Upper lobe of left lung (tissue), 6 donors: ENCODE measurements around the gene RAB39B. TPM values are rescaled to one million over a fixed set of nuclear protein-coding genes. Genes with fewer than 3 reads are reported as not detected.

Experiments used
- ATAC-seq, 2 donors: fragments of 200-7000 bp; cut with Tn5 transposase; one replicate each; pipeline ENCODE4 v1.9.1; 2022; ENCODE audit warnings: mild to moderate bottlenecking in 2 of 2, moderate library complexity in 2 of 2; ENCODE audit not compliant: low FRiP score in 2 of 2
- DNase-seq, 2 donors: peaks; one replicate each; pipeline ENCODE4 v3.0.0-alpha.2; 2019 to 2020
- H3K27ac ChIP-seq, 4 donors: fragments of 200-600 bp; sonication (generic); one replicate each; pipeline ENCODE4 v1.5.1; 2016 to 2019
- H3K27me3 ChIP-seq, 4 donors: fragments of 200-600 bp; sonication (generic); one replicate each; pipeline ENCODE4 v1.5.1; 2017 to 2019
- H3K36me3 ChIP-seq, 4 donors: fragments of 200-600 bp; sonication (generic); one replicate each; pipeline ENCODE4 v1.5.1; 2016 to 2019
- H3K4me1 ChIP-seq, 4 donors: fragments of 200-600 bp; sonication (generic); one replicate each; pipeline ENCODE4 v1.5.1; 2018 to 2019
- H3K4me3 ChIP-seq, 4 donors: fragments of 200-600 bp; sonication (generic); one replicate each; pipeline ENCODE4 v1.5.1; 2017 to 2019; ENCODE audit warnings: mild to moderate bottlenecking in 2 of 4, moderate library complexity in 1 of 4
- H3K9me3 ChIP-seq, 4 donors: fragments of 200-600 bp; sonication (generic); one replicate each; pipeline ENCODE4 v1.5.1; 2018 to 2019
- CTCF ChIP-seq, 6 experiments: fragments of 450-650 bp in 4 of 6; fragments of 200-600 bp in 2 of 6; sonication (generic) in 2 of 6; IDR thresholded peaks; one replicate each; pipeline ENCODE4 v1.5.1; 2016 to 2019; ENCODE audit warnings: antibody characterized with exemption in 6 of 6
- EP300 ChIP-seq, 4 donors: sonication (generic); formaldehyde crosslinking; IDR thresholded peaks; one replicate each; pipeline ENCODE4 v1.5.1; 2017; ENCODE audit warnings: antibody characterized with exemption in 4 of 4, control low read depth in 2 of 4
- POLR2A ChIP-seq, 4 donors: fragments of 450-650 bp; IDR thresholded peaks; one replicate each; pipeline ENCODE4 v1.5.1; 2016 to 2017; ENCODE audit warnings: antibody characterized with exemption in 4 of 4, mild to moderate bottlenecking in 2 of 4
- POLR2AphosphoS5 ChIP-seq, 2 donors: sonication (generic); formaldehyde crosslinking; IDR thresholded peaks; one replicate each; pipeline ENCODE4 v1.5.1; 2017; ENCODE audit warnings: antibody characterized with exemption in 2 of 2
- WGBS, 2 donors: methylation state at CpG; one replicate each; pipeline ENCODE4 v1.1.5; 2017 to 2018; 5-methylcytosine and 5-hydroxymethylcytosine counted together
- total RNA-seq, 6 donors: library from RNA; depleted of rRNA in 4 of 6; stranded (reverse); fragments of >200 nt in 4 of 6; gene quantifications; one replicate each; pipeline versions ENCODE4 v1.1.0 to v1.2.1, GENCODE V29; 2016 to 2021
- donor health status: DM: no; HTN: no; CAD: no; lungs with moderate emphysema.
- donor health status: DM: no; HTN: yes; CAD: no; lungs with severe emphysema.

RAB39B gene
- total RNA-seq, 6 donors from 2014 or later = 0.30 to 1.2 (median 0.44) TPM; not detected in 1

DNA sequence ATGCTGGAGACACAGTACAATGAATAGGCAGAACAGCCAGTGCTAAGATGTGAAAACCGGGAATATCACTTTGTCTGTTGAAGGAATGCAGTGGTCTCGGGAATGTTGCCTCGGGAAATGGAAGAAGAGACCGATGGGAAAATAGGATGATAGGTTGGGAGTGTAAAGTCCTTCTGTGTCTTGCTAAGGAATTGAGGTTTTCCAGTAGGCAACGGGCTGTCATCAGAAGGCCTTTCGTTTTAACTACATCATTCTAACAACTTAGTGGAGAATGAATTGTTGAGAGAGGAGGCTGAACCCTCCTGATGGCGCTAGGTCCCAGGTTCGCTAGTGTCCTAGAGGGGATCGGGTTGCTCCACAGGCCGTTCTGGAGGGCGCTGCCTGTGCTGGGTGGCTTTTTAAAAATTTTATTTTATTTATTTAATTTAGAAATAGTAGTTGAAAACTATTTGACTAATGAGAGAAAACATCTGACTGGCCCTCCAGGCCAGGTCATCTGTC lies 47.3 kb downstream of the RAB39B start:
- peaks cover 0 to 5% (median 2%) of the 10 kb centered on the region in 4 donors for H3K4me1 ChIP-seq
- ATAC-seq (no peak), DNase-seq (no peak)
- TF ChIP-seq POLR2AphosphoS5 (IDR thresholded peaks at IDR 0.05) (no peak), CTCF (IDR thresholded peaks at IDR 0.05) (no peak), POLR2A (IDR thresholded peaks at IDR 0.05) (no peak), EP300 (IDR thresholded peaks at IDR 0.05) (no peak)
- H3K36me3 ChIP-seq = peaks cover 0 to 6% (median 0%) of the 10 kb centered on the region in 4 donors
- H3K27ac ChIP-seq = peak overlapping the region; percentile 91 to 94 (median 93)
- peak overlapping the region; percentile 59 to 87 (median 66) for H3K4me3 ChIP-seq
- H3K9me3 ChIP-seq = no peaks in the 10 kb centered on the region
- no peaks in the 10 kb centered on the region for H3K27me3 ChIP-seq
- 18 to 40% methylated on average over 11 of the region's 11 CpGs for WGBS, 2 donors

- TF ChIP-seq POLR2A (IDR thresholded peaks at IDR 0.05) (peak in 1 of 4 donors; percentile 52), CTCF (IDR thresholded peaks at IDR 0.05) (peak; percentile 8 to 43 (median 30)), POLR2AphosphoS5 (IDR thresholded peaks at IDR 0.05) (peak; percentile 23 to 33), EP300 (IDR thresholded peaks at IDR 0.05) (no peak)
- ATAC-seq = peak; percentile 98 to 100
- Histone ChIP-seq H3K4me3 (peak within 1 kb of the TSS; percentile 59 to 87 (median 66)), H3K27me3 (no peaks in the 10 kb centered on the region), H3K9me3 (no peaks in the 10 kb centered on the region), H3K4me1 (peaks cover 0 to 5% (median 2%) of the 10 kb centered on the region in 4 donors), H3K36me3 (peaks cover 0 to 6% (median 0%) of the 10 kb centered on the region in 4 donors), H3K27ac (peak within 1 kb of the TSS; percentile 91 to 94 (median 93))
- peak; percentile 95 for DNase-seq
- WGBS, 2 donors = 0 to 52% methylated on average over 1 to 53 of the region's 53 CpGs
Observed at GRCh38 chrX:155216179-155216939, 47.9 kb downstream of the RAB39B start, which contains the start of gene VBP1. TSS of gene VBP1 (plus strand) at chrX:155216460. CDS start at chrX:155216483, 23 bp downstream.

DNA sequence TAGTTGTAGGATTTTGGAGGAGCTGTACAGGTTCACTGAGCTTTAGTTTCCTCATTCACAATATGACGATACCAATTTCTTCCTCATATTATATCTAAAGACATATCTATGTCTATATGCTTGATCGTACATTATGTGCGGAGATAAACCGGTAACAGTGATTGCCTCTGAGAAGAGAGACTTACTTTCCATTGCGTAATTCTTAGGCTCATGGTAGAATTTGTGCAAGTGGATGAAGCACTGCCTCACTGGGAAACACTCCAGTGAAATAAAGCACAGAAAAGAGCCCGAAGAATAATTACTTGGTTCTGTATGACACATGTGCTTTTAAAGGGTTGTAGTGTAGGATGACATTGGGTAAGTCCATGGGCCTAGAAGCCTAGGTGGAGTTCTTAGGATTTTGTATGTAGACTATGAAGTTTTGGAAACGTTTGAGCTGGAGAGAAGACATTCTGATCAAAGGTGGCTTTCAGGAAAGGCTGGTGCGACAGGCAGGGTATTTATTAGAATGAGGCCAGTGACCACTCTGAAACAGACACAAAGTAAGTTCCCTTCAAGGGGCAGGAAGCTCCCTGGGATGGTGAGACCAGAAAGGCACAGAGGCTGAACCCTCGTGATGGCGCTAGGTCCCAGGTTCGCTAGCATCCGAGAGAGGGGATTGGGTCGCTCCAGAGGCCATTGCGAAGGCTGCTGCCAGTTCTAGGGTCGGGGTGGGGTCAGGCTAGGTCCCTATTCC lies 48.7 kb downstream of the RAB39B start:
- H3K4me1 ChIP-seq = peaks cover 0 to 5% (median 2%) of the 10 kb centered on the region in 4 donors
- H3K9me3 ChIP-seq = no peaks in the 10 kb centered on the region
- H3K4me3 ChIP-seq = peak overlapping the region in 3 of 4 donors; percentile 65 to 87 (median 68)
- H3K36me3 ChIP-seq = peaks cover 0 to 4% (median 0%) of the 10 kb centered on the region in 4 donors
- H3K27ac ChIP-seq = peak overlapping the region; percentile 91 to 94 (median 93)
- TF ChIP-seq EP300 (IDR thresholded peaks at IDR 0.05) = no peak
- no peak for TF ChIP-seq POLR2AphosphoS5 (IDR thresholded peaks at IDR 0.05)
- no peak for TF ChIP-seq POLR2A (IDR thresholded peaks at IDR 0.05)
- TF ChIP-seq CTCF (IDR thresholded peaks at IDR 0.05) = no peak
- ATAC-seq (peak; percentile 54 to 63), DNase-seq (no peak)
- 50 to 64% methylated on average over 8 to 15 of the region's 15 CpGs for WGBS, 2 donors
- no peaks in the 10 kb centered on the region for H3K27me3 ChIP-seq

DNA sequence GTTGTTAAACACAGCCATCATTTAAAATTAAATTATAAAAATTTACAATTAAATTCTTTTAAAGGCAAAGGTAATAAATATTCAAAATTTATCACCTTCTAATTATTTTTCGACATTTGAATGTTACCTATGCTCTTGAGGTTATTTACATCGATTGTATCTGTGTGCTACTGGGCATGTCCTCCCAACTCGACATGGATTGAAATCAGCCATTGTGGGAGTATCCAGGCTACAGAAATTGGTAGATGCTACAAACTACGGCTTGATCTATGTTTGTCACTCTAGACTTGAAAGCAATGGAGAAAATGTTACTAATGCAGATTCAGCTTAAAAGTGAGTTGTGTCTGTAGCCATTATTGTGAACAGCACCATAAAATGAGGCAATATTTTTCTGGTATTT lies 50.6 kb downstream of the RAB39B start:
- H3K4me3 ChIP-seq = no peak overlapping the region
- 79 to 87% methylated on average over 4 of the region's 4 CpGs for WGBS, 2 donors
- TF ChIP-seq EP300 (IDR thresholded peaks at IDR 0.05) (no peak), CTCF (IDR thresholded peaks at IDR 0.05) (no peak), POLR2A (IDR thresholded peaks at IDR 0.05) (no peak), POLR2AphosphoS5 (IDR thresholded peaks at IDR 0.05) (no peak)
- no peak overlapping the region for H3K27ac ChIP-seq
- no peaks in the 10 kb centered on the region for H3K9me3 ChIP-seq
- no peaks in the 10 kb centered on the region for H3K27me3 ChIP-seq
- no peak for ATAC-seq
- H3K36me3 ChIP-seq = no peaks in the 10 kb centered on the region
- no peak for DNase-seq
- H3K4me1 ChIP-seq = peaks cover 0 to 5% (median 2%) of the 10 kb centered on the region in 4 donors
